GM18520 (cell line): ENCODE measurements around the gene AWAT2.

Experiments
- ATAC-seq: cut with Tn5 transposase; IDR thresholded peaks from one replicate; pipeline ENCODE4 v1.9.1; 2021; ENCODE audit not compliant: unreplicated experiment

The AWAT2 gene, protein sequence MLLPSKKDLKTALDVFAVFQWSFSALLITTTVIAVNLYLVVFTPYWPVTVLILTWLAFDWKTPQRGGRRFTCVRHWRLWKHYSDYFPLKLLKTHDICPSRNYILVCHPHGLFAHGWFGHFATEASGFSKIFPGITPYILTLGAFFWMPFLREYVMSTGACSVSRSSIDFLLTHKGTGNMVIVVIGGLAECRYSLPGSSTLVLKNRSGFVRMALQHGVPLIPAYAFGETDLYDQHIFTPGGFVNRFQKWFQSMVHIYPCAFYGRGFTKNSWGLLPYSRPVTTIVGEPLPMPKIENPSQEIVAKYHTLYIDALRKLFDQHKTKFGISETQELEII

DNA sequence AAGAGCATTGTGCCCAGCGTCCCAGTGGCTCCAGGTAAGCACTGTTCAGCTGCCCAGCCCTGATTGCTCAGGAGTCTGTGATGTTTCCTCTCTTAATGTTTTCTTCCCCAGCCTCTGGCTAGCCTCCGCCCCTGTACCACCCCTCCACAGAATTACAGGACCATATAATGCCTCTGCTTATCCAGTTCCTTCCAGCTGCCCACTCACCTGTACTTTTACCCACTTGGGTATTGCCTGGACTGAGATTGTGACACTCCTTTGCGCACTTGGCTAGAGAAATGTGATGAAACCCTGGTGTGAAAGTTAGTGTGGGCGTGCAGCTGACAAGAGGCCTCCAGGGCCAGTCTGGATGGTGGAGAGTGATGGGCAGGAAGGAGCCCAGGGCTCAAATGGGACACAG is at the start of gene AWAT2:
Gene AWAT2 (minus strand): TSS at position 14 of the 400 bp plus-strand sequence. CDS start 6 bp downstream, at position 8.
- no peak for ATAC-seq

DNA sequence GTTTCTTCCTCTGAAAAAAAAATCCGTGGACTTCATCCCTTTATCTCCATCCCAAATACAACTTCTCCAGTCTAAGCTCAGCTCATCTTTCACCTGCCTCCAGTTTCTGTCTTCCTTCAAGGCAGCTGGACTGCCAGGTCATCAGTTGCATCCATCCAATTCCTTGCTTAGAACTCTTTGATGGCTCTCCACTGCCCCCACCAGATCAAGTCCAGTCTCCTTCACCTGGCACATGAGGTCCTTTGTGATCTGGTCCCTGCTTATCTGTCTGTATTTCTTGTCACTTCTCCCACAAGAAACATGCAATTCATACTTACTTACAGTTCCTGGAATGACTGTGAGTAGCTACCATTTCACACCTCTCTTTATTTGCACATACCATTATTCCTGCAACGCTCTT is 46.3 kb upstream of the AWAT2 start:
- ATAC-seq: no peak

- no peak for ATAC-seq
These were observed 42.5 kb upstream of the AWAT2 start for GRCh38 chrX:70092247-70092646.

GRCh38 chrX:70089604-70090297 is 40.0 kb upstream of the AWAT2 start:
- no peak for ATAC-seq

- ATAC-seq: no peak
These were observed 39.0 kb upstream of the AWAT2 start for GRCh38 chrX:70088751-70089150.

DNA sequence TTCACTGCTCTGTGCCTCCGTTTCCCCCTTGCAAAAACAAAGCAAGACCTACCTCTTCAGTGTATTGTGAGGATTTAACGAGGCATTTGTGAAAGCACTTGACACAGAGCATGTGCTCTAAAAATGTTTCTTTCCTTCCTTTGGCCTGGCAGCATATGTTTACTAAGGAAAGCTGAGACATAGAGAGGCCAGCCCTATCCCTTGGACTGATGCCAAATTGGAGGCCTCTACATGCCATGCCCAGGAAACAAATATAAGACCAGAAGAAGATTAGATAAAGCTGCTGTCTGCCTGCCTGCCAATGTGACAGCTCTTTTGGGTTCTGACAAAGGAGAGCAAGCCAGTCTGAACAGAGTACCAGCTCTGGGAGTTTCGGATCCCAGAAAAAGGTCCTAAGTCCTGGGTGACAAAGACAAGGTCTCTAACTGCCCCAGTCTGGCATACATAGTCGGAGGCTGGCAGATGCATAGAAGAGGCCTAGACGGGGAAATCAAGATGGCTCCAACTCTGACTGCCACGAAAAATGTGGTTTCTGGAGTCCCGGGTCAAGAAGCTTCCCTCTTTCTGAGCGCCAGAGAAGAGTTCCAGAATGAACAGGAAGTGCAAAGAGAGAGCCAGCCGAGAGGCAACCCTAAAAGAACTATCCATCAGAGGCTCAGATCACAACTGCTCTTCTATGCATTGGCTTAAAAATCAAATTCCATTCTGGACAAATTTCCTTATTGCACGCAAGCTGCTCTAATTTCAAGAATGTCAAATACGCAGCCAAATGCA is 38.3 kb upstream of the AWAT2 start:
- ATAC-seq: no peak

GRCh38 chrX:70084592-70085240 is 35.0 kb upstream of the AWAT2 start:
- ATAC-seq: no peak

DNA sequence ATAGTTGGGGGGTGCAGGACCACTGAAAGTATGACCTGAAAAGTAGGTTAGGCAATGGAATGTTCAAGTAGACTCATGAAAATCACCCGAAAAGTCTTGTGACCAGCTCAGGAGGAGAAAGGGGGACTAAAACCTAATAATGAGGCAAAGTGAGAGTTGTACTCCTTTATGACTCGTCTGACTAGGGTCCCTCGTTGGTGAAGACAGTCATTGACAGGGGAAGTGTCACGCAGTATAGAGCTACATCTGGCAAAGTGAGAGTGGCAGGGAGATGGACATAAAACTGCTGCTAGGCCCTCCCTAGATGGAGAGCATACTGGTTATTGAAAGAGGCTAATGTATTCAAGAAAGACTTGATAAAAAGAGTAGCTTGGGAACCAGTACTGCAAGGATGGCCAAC is 33.0 kb upstream of the AWAT2 start:
- no peak for ATAC-seq

- ATAC-seq: no peak
These were observed 30.1 kb upstream of the AWAT2 start for GRCh38 chrX:70079870-70080269.

DNA sequence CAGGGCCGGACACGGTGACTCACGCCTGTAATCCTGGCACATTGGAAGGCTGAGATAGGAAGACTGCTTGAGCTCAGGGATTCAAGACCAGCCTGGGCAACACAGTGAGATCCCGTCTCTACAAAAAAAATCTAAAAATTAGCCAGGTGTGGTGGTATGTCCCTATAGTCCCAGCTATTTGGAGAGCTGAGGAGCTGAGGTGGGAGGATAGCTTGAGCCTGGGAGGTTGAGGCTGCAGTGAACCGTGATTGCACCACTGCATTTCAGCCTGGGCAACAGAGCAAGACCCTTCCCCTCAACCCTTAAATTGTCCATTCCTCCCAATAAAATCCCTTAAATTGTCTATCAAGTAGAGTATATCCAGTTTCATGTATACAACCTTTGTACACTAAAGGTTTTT is 29.6 kb upstream of the AWAT2 start:
- ATAC-seq: no peak

GRCh38 chrX:70066646-70067045 is 16.9 kb upstream of the AWAT2 start:
- no peak for ATAC-seq

DNA sequence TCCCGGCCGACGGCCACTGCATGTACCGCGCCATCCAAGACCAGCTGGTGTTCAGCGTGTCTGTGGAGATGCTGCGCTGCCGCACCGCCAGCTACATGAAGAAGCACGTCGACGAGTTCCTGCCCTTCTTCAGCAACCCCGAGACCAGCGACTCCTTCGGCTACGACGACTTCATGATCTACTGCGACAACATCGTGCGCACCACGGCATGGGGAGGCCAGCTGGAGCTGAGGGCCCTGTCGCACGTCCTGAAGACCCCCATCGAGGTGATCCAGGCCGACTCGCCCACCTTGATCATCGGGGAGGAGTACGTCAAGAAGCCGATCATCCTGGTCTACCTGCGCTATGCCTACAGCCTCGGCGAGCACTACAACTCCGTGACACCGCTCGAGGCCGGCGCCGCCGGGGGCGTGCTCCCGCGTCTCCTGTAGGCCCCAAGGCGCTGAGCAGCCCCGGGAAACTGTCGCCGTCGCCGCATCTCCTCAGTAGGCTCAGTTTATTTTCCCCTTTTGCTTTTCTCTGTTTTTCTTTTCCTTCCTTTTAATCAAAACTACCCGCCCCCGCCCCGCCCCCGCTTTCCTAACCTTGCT is 13.3 kb upstream of the AWAT2 start:
- no peak for ATAC-seq

- ATAC-seq: no peak
These were observed 12.3 kb upstream of the AWAT2 start, which contains the start of gene OTUD6A for GRCh38 chrX:70062076-70062475. Gene OTUD6A (plus strand): TSS chrX:70062457. CDS start chrX:70062525, 68 bp downstream.

DNA sequence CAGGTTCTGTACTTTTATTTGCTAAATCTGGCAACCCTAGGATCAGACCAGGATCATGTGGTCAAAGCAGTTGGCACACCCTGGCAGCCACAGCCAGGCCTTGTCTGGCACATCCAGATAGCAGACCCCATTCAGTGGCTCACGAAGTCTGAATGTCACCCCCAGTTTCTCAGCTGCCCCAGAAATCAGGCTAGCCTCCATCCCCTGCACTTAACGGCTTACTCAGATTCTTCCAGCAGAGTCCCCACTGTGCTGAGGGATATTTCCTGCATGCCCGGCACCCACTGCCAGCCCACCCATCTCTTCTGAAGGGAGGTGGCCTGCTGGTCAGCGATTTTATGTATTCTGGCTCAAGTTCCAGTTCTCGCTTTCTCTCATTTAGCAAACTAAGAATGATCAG is 4.7 kb upstream of the AWAT2 start:
- ATAC-seq: no peak

DNA sequence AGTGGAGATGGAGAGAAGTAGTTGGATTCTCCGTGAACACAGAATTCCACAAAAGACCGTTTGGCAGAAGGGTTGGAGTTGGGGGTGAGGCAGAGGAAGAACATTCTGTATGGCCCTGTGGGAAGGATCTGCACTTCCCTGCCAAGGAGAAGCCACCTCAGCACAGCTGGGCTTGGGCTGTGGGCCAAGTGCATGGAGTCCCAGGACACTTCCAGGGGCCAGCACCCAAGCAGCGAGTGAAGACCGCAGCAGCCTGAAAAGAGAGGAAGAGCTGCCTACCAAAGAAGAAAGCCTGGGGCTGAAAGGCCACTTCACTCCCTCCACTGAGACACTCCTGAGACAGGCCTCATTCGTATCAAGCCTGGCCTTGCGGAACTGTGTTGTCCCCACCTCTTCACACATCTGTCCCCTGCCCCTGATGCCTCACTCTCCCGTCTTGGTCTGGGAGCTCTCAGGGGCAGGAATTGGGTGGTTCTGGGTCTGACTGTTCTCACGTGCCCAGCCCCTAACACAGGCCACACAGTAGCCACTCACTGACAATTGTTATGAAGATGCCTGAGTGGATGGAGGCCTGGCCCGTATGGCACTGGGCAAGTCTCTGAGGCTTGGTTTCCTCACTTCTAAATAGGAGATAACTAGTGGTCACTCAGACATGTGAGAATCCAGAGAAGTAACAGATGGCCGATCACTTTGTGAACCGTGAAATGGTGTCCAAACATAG is 3.3 kb upstream of the AWAT2 start:
- ATAC-seq: no peak

GRCh38 chrX:70049406-70049805 is 332 bp downstream of the AWAT2 start:
- no peak for ATAC-seq

DNA sequence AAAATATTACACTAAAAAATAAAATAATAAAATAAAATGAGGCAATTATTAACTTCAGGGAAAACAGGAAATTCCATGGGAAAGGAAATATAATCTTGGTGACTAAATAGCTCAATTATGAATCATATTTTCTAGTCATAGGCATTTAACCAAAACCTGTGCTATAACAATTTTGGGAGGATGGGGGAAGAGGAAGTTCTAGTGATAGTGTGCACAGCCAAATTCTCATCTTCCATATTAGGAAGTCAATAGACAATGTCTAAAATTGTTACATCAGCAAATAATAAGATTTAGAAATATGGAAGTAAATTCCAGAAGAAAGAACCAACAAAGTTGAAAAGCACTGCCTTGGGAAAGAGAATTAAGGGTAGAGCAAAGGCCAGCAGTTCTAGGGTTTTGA is 2.8 kb downstream of the AWAT2 start:
- no peak for ATAC-seq

DNA sequence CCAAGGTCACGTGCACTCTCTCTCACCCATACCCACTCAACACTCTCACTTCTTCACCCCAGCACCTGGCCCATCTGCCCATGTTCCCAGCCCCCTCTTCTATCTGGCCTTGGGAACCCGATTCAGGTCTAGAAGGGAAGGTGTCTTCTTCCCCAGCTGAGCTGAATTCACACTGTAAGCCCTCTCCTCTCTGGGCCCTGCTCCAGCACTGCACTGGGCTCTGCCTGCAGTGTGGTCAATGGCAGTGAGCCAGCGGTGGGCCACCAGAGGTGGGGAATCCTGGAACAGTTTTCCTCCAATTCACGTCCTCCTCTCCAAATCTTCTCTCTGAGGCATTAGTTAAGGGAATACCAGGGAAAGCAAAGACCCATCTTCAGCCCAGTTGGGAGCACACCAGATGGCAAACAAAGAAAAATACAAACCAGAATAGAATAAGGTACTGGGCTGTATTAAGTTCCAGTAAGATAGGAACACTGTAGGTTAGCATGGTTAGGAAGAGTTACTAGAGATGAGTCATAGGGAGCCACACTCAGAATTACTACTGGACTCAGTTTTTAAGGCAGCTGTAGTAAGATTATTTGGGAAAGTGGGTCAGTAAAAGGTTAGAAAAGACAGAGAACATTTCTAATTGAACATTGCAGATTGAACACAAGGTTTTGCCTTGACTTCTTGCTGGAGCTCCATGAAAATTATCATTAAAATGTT is 5.0 kb downstream of the AWAT2 start:
- ATAC-seq: no peak

- ATAC-seq: no peak
These were observed 6.1 kb downstream of the AWAT2 start for GRCh38 chrX:70043685-70044084.
